Uterus (tissue), 4 donors: ENCODE data around the gene WHRN. TPM values are rescaled to one million over a fixed set of nuclear protein-coding genes. Genes with fewer than 3 reads are reported as not detected.

Experiments
- DNase-seq, 2 donors: peaks; one replicate each; pipeline ENCODE4 v3.0.0-alpha.2; 2019 to 2020
- H3K27ac ChIP-seq, 2 donors: fragments of 200-600 bp; sonication (generic); 1 replicate in 1 of 2; 2 replicates in 1 of 2; pipeline ENCODE4 v1.5.1; 2016 to 2018
- H3K27me3 ChIP-seq, 2 donors: fragments of 200-600 bp; sonication (generic); one replicate each; pipeline ENCODE4 v1.5.1; 2018 to 2019; ENCODE audit warnings: control low read depth in 1 of 2
- H3K36me3 ChIP-seq, 2 donors: fragments of 200-600 bp; sonication (generic); one replicate each; pipeline ENCODE4 v1.5.1; 2019; ENCODE audit warnings: control low read depth in 1 of 2
- H3K4me1 ChIP-seq, 2 donors: fragments of 200-600 bp; sonication (generic); one replicate each; pipeline ENCODE4 v1.5.1; 2018 to 2019; ENCODE audit warnings: control low read depth in 1 of 2
- H3K4me3 ChIP-seq, 2 donors: fragments of 200-600 bp; sonication (generic); 1 replicate in 1 of 2; 2 replicates in 1 of 2; pipeline ENCODE4 v1.5.1; 2018 to 2019; ENCODE audit warnings: mild to moderate bottlenecking in 1 of 2
- H3K9me3 ChIP-seq, 2 donors: fragments of 200-600 bp; sonication (generic); one replicate each; pipeline ENCODE4 v1.5.1; 2019; ENCODE audit warnings: control low read depth in 1 of 2
- CTCF ChIP-seq, 4 experiments: fragments of 200-600 bp in 2 of 4; fragments of 450-650 bp in 2 of 4; sonication (generic) in 2 of 4; IDR thresholded peaks; one replicate each; pipeline ENCODE4 v1.5.1; 2016 to 2019; ENCODE audit warnings: antibody characterized with exemption in 4 of 4, mild to moderate bottlenecking in 2 of 4, moderate library complexity in 1 of 4
- POLR2A ChIP-seq, 2 donors: fragments of 450-650 bp; IDR thresholded peaks; one replicate each; pipeline ENCODE4 v1.6.1; 2016; ENCODE audit warnings: antibody characterized with exemption in 2 of 2, mild to moderate bottlenecking in 1 of 2, moderate library complexity in 1 of 2
- intact Hi-C: fragments of 100-400 bp; cut with DNase I; formaldehyde crosslinking; loops from one replicate; pipeline ENCODE4 v1.15.1; 2023; ENCODE audit warnings: low total_unique reads
- total RNA-seq, 4 donors: library from RNA; depleted of rRNA in 3 of 4; stranded (reverse); fragments of >200 nt in 3 of 4; gene quantifications; one replicate each; pipeline versions ENCODE4 v1.1.0 to v1.2.4, GENCODE V29; 2014 to 2023
- donor health status: DM: yes; HTN: yes; CAD: no.

The WHRN gene
- total RNA-seq, 4 donors from 2014 or later = 4.0 to 32.3 (median 20.2) TPM

- H3K9me3 ChIP-seq = no peaks in the 10 kb centered on the region
- H3K36me3 ChIP-seq = no peaks in the 10 kb centered on the region
- H3K27me3 ChIP-seq = no peaks in the 10 kb centered on the region
- H3K4me1 ChIP-seq = peaks cover 5 to 23% of the 10 kb centered on the region in 2 donors
- DNase-seq = no peak
- intact Hi-C loops = no loop called here
- H3K4me3 ChIP-seq = no peak overlapping the region
- peak overlapping the region; percentile 79 to 80 for H3K27ac ChIP-seq
- TF ChIP-seq CTCF (IDR thresholded peaks at IDR 0.05) = no peak
- TF ChIP-seq POLR2A (IDR thresholded peaks at IDR 0.05) = no peak
Observed at GRCh38 chr9:114370251-114370967, 134.9 kb downstream of the WHRN start.

DNA sequence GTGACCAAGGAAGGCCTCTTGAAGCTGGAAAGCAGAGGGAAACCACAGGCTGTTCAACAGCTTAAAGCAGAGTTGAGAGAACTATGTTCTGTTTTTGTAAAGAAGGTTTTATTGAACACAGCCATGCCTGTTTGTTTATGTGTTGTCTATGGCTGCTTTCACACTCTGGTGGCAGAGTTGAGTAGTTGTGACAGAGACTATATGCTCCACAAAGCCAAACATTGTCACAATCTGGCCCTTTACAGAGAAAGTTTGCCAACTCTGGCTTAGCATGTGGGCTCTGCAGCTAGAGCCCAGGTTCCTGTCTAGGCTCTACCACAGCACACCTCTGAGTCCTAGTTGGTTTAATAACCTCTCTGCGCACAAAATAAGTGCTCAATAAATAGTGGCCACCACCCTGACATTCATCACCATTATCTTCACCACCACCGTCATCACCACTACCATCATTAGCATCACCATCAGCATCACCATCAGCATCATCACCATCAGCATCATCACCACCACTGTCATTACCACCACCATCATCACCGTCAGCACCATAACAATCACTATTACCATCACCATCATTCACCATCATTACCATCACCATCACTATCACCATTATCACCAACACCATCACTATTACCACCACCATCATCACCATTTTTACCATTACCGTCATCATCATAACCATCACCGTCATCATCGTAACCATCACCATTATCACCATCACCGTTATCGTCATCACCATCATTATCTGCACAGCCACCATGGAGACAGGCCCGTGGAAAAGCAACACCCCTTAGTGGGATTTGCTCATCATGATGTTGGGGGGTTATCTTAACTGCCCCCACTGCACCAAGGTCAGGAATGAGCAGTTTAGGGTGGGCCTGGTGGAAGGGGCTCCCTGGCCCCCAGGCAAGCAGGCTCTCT lies 135.8 kb downstream of the WHRN start:
- intact Hi-C loops = no loop called here
- no peaks in the 10 kb centered on the region for H3K27me3 ChIP-seq
- H3K4me1 ChIP-seq = peaks cover 5 to 23% of the 10 kb centered on the region in 2 donors
- H3K9me3 ChIP-seq = no peaks in the 10 kb centered on the region
- DNase-seq = no peak
- no peak for TF ChIP-seq CTCF (IDR thresholded peaks at IDR 0.05)
- no peak for TF ChIP-seq POLR2A (IDR thresholded peaks at IDR 0.05)
- H3K36me3 ChIP-seq = no peaks in the 10 kb centered on the region
- no peak overlapping the region for H3K4me3 ChIP-seq
- peak overlapping the region; percentile 79 to 80 for H3K27ac ChIP-seq

DNA sequence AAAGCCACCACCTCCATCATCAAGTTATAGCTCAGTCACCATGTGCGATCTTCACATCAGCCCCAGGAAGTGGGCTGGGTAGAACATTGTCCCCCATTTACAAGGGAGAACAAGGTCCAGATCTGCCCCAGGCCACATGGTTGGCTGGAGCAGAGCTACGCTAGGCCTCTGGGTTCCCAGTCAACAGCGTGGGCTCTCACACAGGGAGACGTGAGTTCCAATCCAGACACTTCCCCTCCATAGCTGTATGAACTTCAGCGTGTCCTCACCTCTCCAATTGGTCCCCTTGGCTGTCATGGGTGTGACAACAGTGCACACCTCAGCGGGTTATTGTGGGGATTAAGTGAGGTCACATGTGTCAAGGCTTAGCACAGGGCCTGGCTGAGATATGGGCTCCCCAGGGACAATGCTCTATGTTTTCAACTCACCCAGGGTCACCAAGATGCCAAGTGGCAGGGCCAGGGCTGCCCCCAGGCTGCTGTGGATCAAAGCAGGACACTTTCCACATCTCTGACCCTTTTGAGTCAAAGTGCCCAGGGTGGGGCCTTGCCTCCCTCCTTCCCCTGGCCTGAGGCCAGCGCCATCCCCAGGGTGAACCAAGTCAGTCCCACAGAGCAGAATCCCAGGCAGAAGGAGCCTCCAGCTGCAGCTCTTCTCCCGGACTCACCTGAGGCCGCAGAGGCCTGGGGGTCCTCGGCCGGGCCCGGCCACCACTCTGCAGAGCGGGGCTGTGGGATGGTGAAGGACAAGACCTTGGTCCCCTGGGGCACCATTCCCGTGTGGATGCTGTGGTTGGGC lies 137.3 kb downstream of the WHRN start:
- no peak for DNase-seq
- H3K4me3 ChIP-seq = no peak overlapping the region
- H3K27ac ChIP-seq = peak overlapping the region; percentile 62 to 83
- H3K4me1 ChIP-seq = peaks cover under 1 to 17% of the 10 kb centered on the region in 2 donors
- TF ChIP-seq CTCF (IDR thresholded peaks at IDR 0.05) = no peak
- TF ChIP-seq POLR2A (IDR thresholded peaks at IDR 0.05) = no peak
- H3K36me3 ChIP-seq = no peaks in the 10 kb centered on the region
- intact Hi-C loops = no loop called here
- no peaks in the 10 kb centered on the region for H3K27me3 ChIP-seq
- no peaks in the 10 kb centered on the region for H3K9me3 ChIP-seq

GRCh38 chr9:114367366-114367765 lies 137.9 kb downstream of the WHRN start:
- Histone ChIP-seq H3K27ac (peak overlapping the region; percentile 62 to 83), H3K27me3 (no peaks in the 10 kb centered on the region), H3K36me3 (no peaks in the 10 kb centered on the region), H3K9me3 (no peaks in the 10 kb centered on the region), H3K4me3 (no peak overlapping the region), H3K4me1 (peaks cover 0 to 11% of the 10 kb centered on the region in 2 donors)
- TF ChIP-seq POLR2A (IDR thresholded peaks at IDR 0.05) (no peak), CTCF (IDR thresholded peaks at IDR 0.05) (no peak)
- no peak for DNase-seq
- intact Hi-C loops = no loop called here
